ENCODE results near the gene IQGAP2.

IQGAP2 gene

GRCh38 chr5:76475385-76475784 is 72.3 kb downstream of the IQGAP2 start:
- H3K9ac ChIP-seq (ENCODE audit: low read depth in 1 of 2, low read length in 2 of 2), result peak overlapping the region in 1 of 2 donors; percentile 37
- H3K4me3 ChIP-seq (ENCODE audit: low read length in 2 of 2), result no peak overlapping the region
- H3K27me3 ChIP-seq (ENCODE audit: control insufficient read depth in 2 of 2, insufficient read depth in 2 of 2, low read length in 2 of 2), result no peaks in the 10 kb centered on the region
- H3K36me3 ChIP-seq (ENCODE audit: control insufficient read depth in 2 of 2, insufficient read depth in 2 of 2, low read length in 2 of 2), result no peaks in the 10 kb centered on the region
- peak overlapping the region; percentile 94 to 96 for H3K27ac ChIP-seq (ENCODE audit: low read depth in 2 of 2, low read length in 2 of 2)
- no peaks in the 10 kb centered on the region for H3K9me3 ChIP-seq (ENCODE audit: control insufficient read depth in 2 of 2, low read length in 2 of 2)
- H3K4me1 ChIP-seq (ENCODE audit: control insufficient read depth in 2 of 2, insufficient read depth in 2 of 2, low read length in 2 of 2), result peaks cover 36 to 71% of the 10 kb centered on the region in 2 donors

- peak overlapping the region; percentile 94 to 96 for H3K27ac ChIP-seq (ENCODE audit: low read depth in 2 of 2, low read length in 2 of 2)
- peak overlapping the region; percentile 15 to 53 for H3K9ac ChIP-seq (ENCODE audit: low read depth in 1 of 2, low read length in 2 of 2)
- peak overlapping the region in 1 of 2 donors; percentile 17 for H3K4me3 ChIP-seq (ENCODE audit: low read length in 2 of 2)
- H3K9me3 ChIP-seq (ENCODE audit: control insufficient read depth in 2 of 2, low read length in 2 of 2), result no peaks in the 10 kb centered on the region
- H3K4me1 ChIP-seq (ENCODE audit: control insufficient read depth in 2 of 2, insufficient read depth in 2 of 2, low read length in 2 of 2), result peaks cover 38 to 69% of the 10 kb centered on the region in 2 donors
- no peaks in the 10 kb centered on the region for H3K36me3 ChIP-seq (ENCODE audit: control insufficient read depth in 2 of 2, insufficient read depth in 2 of 2, low read length in 2 of 2)
- no peaks in the 10 kb centered on the region for H3K27me3 ChIP-seq (ENCODE audit: control insufficient read depth in 2 of 2, insufficient read depth in 2 of 2, low read length in 2 of 2)
Observed at GRCh38 chr5:76475936-76476335, 72.9 kb downstream of the IQGAP2 start.

GRCh38 chr5:76476474-76477038 is 73.5 kb downstream of the IQGAP2 start:
- Histone ChIP-seq H3K27me3 (ENCODE audit: control insufficient read depth in 2 of 2, insufficient read depth in 2 of 2, low read length in 2 of 2) (no peaks in the 10 kb centered on the region), H3K36me3 (ENCODE audit: control insufficient read depth in 2 of 2, insufficient read depth in 2 of 2, low read length in 2 of 2) (no peaks in the 10 kb centered on the region), H3K4me1 (ENCODE audit: control insufficient read depth in 2 of 2, insufficient read depth in 2 of 2, low read length in 2 of 2) (peaks cover 38 to 65% of the 10 kb centered on the region in 2 donors), H3K9me3 (ENCODE audit: control insufficient read depth in 2 of 2, low read length in 2 of 2) (no peaks in the 10 kb centered on the region), H3K9ac (ENCODE audit: low read depth in 1 of 2, low read length in 2 of 2) (peak overlapping the region; percentile 28 to 53), H3K27ac (ENCODE audit: low read depth in 2 of 2, low read length in 2 of 2) (peak overlapping the region; percentile 94 to 96), H3K4me3 (ENCODE audit: low read length in 2 of 2) (peak overlapping the region; percentile 1 to 17)

- H3K36me3 ChIP-seq (ENCODE audit: control insufficient read depth in 2 of 2, insufficient read depth in 2 of 2, low read length in 2 of 2), result no peaks in the 10 kb centered on the region
- H3K27me3 ChIP-seq (ENCODE audit: control insufficient read depth in 2 of 2, insufficient read depth in 2 of 2, low read length in 2 of 2), result no peaks in the 10 kb centered on the region
- peak overlapping the region; percentile 94 to 96 for H3K27ac ChIP-seq (ENCODE audit: low read depth in 2 of 2, low read length in 2 of 2)
- peak overlapping the region in 1 of 2 donors; percentile 28 for H3K9ac ChIP-seq (ENCODE audit: low read depth in 1 of 2, low read length in 2 of 2)
- H3K4me3 ChIP-seq (ENCODE audit: low read length in 2 of 2), result no peak overlapping the region
- H3K9me3 ChIP-seq (ENCODE audit: control insufficient read depth in 2 of 2, low read length in 2 of 2), result no peaks in the 10 kb centered on the region
- peaks cover 34 to 63% of the 10 kb centered on the region in 2 donors for H3K4me1 ChIP-seq (ENCODE audit: control insufficient read depth in 2 of 2, insufficient read depth in 2 of 2, low read length in 2 of 2)
Observed at GRCh38 chr5:76477061-76477460, 74.0 kb downstream of the IQGAP2 start.

- H3K4me1 ChIP-seq (ENCODE audit: control insufficient read depth in 2 of 2, insufficient read depth in 2 of 2, low read length in 2 of 2), result peaks cover 29 to 61% of the 10 kb centered on the region in 2 donors
- no peaks in the 10 kb centered on the region for H3K27me3 ChIP-seq (ENCODE audit: control insufficient read depth in 2 of 2, insufficient read depth in 2 of 2, low read length in 2 of 2)
- no peaks in the 10 kb centered on the region for H3K9me3 ChIP-seq (ENCODE audit: control insufficient read depth in 2 of 2, low read length in 2 of 2)
- no peak overlapping the region for H3K9ac ChIP-seq (ENCODE audit: low read depth in 1 of 2, low read length in 2 of 2)
- H3K36me3 ChIP-seq (ENCODE audit: control insufficient read depth in 2 of 2, insufficient read depth in 2 of 2, low read length in 2 of 2), result no peaks in the 10 kb centered on the region
- peak overlapping the region; percentile 94 to 96 for H3K27ac ChIP-seq (ENCODE audit: low read depth in 2 of 2, low read length in 2 of 2)
- H3K4me3 ChIP-seq (ENCODE audit: low read length in 2 of 2), result no peak overlapping the region
Observed at GRCh38 chr5:76477571-76477970, 74.5 kb downstream of the IQGAP2 start.

- H3K27me3 ChIP-seq (ENCODE audit: control insufficient read depth in 2 of 2, insufficient read depth in 2 of 2, low read length in 2 of 2), result no peaks in the 10 kb centered on the region
- peak overlapping the region in 1 of 2 donors; percentile 37 for H3K4me3 ChIP-seq (ENCODE audit: low read length in 2 of 2)
- H3K27ac ChIP-seq (ENCODE audit: low read depth in 2 of 2, low read length in 2 of 2), result peak overlapping the region; percentile 95 to 99
- H3K9me3 ChIP-seq (ENCODE audit: control insufficient read depth in 2 of 2, low read length in 2 of 2), result no peaks in the 10 kb centered on the region
- peak overlapping the region; percentile 61 to 73 for H3K9ac ChIP-seq (ENCODE audit: low read depth in 1 of 2, low read length in 2 of 2)
- H3K4me1 ChIP-seq (ENCODE audit: control insufficient read depth in 2 of 2, insufficient read depth in 2 of 2, low read length in 2 of 2), result peaks cover 43 to 78% of the 10 kb centered on the region in 2 donors
- H3K36me3 ChIP-seq (ENCODE audit: control insufficient read depth in 2 of 2, insufficient read depth in 2 of 2, low read length in 2 of 2), result no peaks in the 10 kb centered on the region
Observed at GRCh38 chr5:76479281-76479680, 76.2 kb downstream of the IQGAP2 start.

- no peaks in the 10 kb centered on the region for H3K36me3 ChIP-seq (ENCODE audit: control insufficient read depth in 2 of 2, insufficient read depth in 2 of 2, low read length in 2 of 2)
- no peak overlapping the region for H3K4me3 ChIP-seq (ENCODE audit: low read length in 2 of 2)
- peak overlapping the region; percentile 95 to 99 for H3K27ac ChIP-seq (ENCODE audit: low read depth in 2 of 2, low read length in 2 of 2)
- H3K4me1 ChIP-seq (ENCODE audit: control insufficient read depth in 2 of 2, insufficient read depth in 2 of 2, low read length in 2 of 2), result peaks cover 43 to 76% of the 10 kb centered on the region in 2 donors
- no peaks in the 10 kb centered on the region for H3K9me3 ChIP-seq (ENCODE audit: control insufficient read depth in 2 of 2, low read length in 2 of 2)
- H3K27me3 ChIP-seq (ENCODE audit: control insufficient read depth in 2 of 2, insufficient read depth in 2 of 2, low read length in 2 of 2), result no peaks in the 10 kb centered on the region
- H3K9ac ChIP-seq (ENCODE audit: low read depth in 1 of 2, low read length in 2 of 2), result peak overlapping the region; percentile 61 to 73
Observed at GRCh38 chr5:76479973-76480667, 77.0 kb downstream of the IQGAP2 start.

- Histone ChIP-seq H3K4me1 (ENCODE audit: control insufficient read depth in 2 of 2, insufficient read depth in 2 of 2, low read length in 2 of 2) (peaks cover 34 to 52% of the 10 kb centered on the region in 2 donors), H3K9me3 (ENCODE audit: control insufficient read depth in 2 of 2, low read length in 2 of 2) (no peaks in the 10 kb centered on the region), H3K9ac (ENCODE audit: low read depth in 1 of 2, low read length in 2 of 2) (peak overlapping the region in 1 of 2 donors; percentile 29), H3K27me3 (ENCODE audit: control insufficient read depth in 2 of 2, insufficient read depth in 2 of 2, low read length in 2 of 2) (no peaks in the 10 kb centered on the region), H3K4me3 (ENCODE audit: low read length in 2 of 2) (no peak overlapping the region), H3K36me3 (ENCODE audit: control insufficient read depth in 2 of 2, insufficient read depth in 2 of 2, low read length in 2 of 2) (no peaks in the 10 kb centered on the region), H3K27ac (ENCODE audit: low read depth in 2 of 2, low read length in 2 of 2) (peak overlapping the region; percentile 72 to 82)
Observed at GRCh38 chr5:76482984-76483383, 79.9 kb downstream of the IQGAP2 start.

GRCh38 chr5:76483433-76483832 is 80.3 kb downstream of the IQGAP2 start:
- Histone ChIP-seq H3K9ac (ENCODE audit: low read depth in 1 of 2, low read length in 2 of 2) (no peak overlapping the region), H3K4me1 (ENCODE audit: control insufficient read depth in 2 of 2, insufficient read depth in 2 of 2, low read length in 2 of 2) (peaks cover 34 to 49% of the 10 kb centered on the region in 2 donors), H3K4me3 (ENCODE audit: low read length in 2 of 2) (no peak overlapping the region)

GRCh38 chr5:76483881-76484280 is 80.8 kb downstream of the IQGAP2 start:
- peak overlapping the region; percentile 72 to 82 for H3K27ac ChIP-seq (ENCODE audit: low read depth in 2 of 2, low read length in 2 of 2)
- H3K4me1 ChIP-seq (ENCODE audit: control insufficient read depth in 2 of 2, insufficient read depth in 2 of 2, low read length in 2 of 2), result peaks cover 32 to 46% of the 10 kb centered on the region in 2 donors
- no peaks in the 10 kb centered on the region for H3K27me3 ChIP-seq (ENCODE audit: control insufficient read depth in 2 of 2, insufficient read depth in 2 of 2, low read length in 2 of 2)
- H3K9me3 ChIP-seq (ENCODE audit: control insufficient read depth in 2 of 2, low read length in 2 of 2), result no peaks in the 10 kb centered on the region
- H3K4me3 ChIP-seq (ENCODE audit: low read length in 2 of 2), result peak overlapping the region in 1 of 2 donors; percentile 20
- H3K36me3 ChIP-seq (ENCODE audit: control insufficient read depth in 2 of 2, insufficient read depth in 2 of 2, low read length in 2 of 2), result no peaks in the 10 kb centered on the region
- H3K9ac ChIP-seq (ENCODE audit: low read depth in 1 of 2, low read length in 2 of 2), result no peak overlapping the region

More at GRCh38 chr5:76483433-76483832, 80.3 kb downstream of the IQGAP2 start:
- Histone ChIP-seq H3K27me3 (ENCODE audit: control insufficient read depth in 2 of 2, insufficient read depth in 2 of 2, low read length in 2 of 2) (no peaks in the 10 kb centered on the region), H3K27ac (ENCODE audit: low read depth in 2 of 2, low read length in 2 of 2) (peak overlapping the region; percentile 72 to 82), H3K36me3 (ENCODE audit: control insufficient read depth in 2 of 2, insufficient read depth in 2 of 2, low read length in 2 of 2) (no peaks in the 10 kb centered on the region), H3K9me3 (ENCODE audit: control insufficient read depth in 2 of 2, low read length in 2 of 2) (no peaks in the 10 kb centered on the region)
